Aorta (tissue), 5 donors: Measurements from ENCODE around the gene CCR5AS.
"Not testable (repeated sequence)": the region's sequence is repeated elsewhere in the genome, so short reads cannot be mapped to it uniquely, and the experiment has no call there.

ENCODE experiments used
- ATAC-seq: fragments of 200-7000 bp; cut with Tn5 transposase; one replicate; pipeline ENCODE4 v1.9.1; 2022; ENCODE audit warnings: moderate library complexity; ENCODE audit not compliant: low FRiP score
- DNase-seq, 2 donors: peaks; one replicate each; pipeline ENCODE4 v3.0.0-alpha.2; 2020
- H3K27ac ChIP-seq, 2 donors: one replicate each; pipeline ENCODE4 v1.5.1; 2013; ENCODE audit warnings: low read length in 2 of 2, mild to moderate bottlenecking in 2 of 2, moderate library complexity in 2 of 2, control low read depth in 1 of 2, inconsistent platforms in 1 of 2, low read depth in 1 of 2
- H3K27me3 ChIP-seq, 2 donors: one replicate each; pipeline ENCODE4 v1.6.1; 2013; ENCODE audit warnings: control low read depth in 1 of 2, low read length in 1 of 2, mild to moderate bottlenecking in 1 of 2, moderate library complexity in 1 of 2; ENCODE audit not compliant: insufficient read depth in 2 of 2, control insufficient read depth in 1 of 2
- H3K36me3 ChIP-seq, 2 donors: one replicate each; pipeline ENCODE4 v1.6.1; 2013; ENCODE audit warnings: control low read depth in 1 of 2, low read length in 1 of 2, mild to moderate bottlenecking in 1 of 2; ENCODE audit not compliant: insufficient read depth in 2 of 2, control insufficient read depth in 1 of 2
- H3K4me1 ChIP-seq, 2 donors: one replicate each; pipeline ENCODE4 v1.6.1; 2013; ENCODE audit warnings: low read length in 2 of 2, control low read depth in 1 of 2, mild to moderate bottlenecking in 1 of 2, moderate library complexity in 1 of 2; ENCODE audit not compliant: insufficient read depth in 2 of 2, control insufficient read depth in 1 of 2
- H3K4me3 ChIP-seq, 2 donors: one replicate each; pipeline ENCODE4 v1.5.1; 2013; ENCODE audit warnings: low read length in 2 of 2, control low read depth in 1 of 2, mild to moderate bottlenecking in 1 of 2
- H3K9me3 ChIP-seq: one replicate; pipeline ENCODE4 v1.6.1; 2013; ENCODE audit warnings: mild to moderate bottlenecking, low read length; ENCODE audit not compliant: control insufficient read depth
- WGBS, 2 donors: extraction: QIAGEN DNeasy Blood & Tissue Kit; methylation state at CpG; one replicate each; pipeline ENCODE4 v1.1.7; 2013; 5-methylcytosine and 5-hydroxymethylcytosine counted together
- intact Hi-C, 2 donors: fragments of 100-400 bp; cut with DNase I; formaldehyde crosslinking; loops; one replicate each; pipeline versions ENCODE4 v1.14.2 to v1.15.0; 2022
- donor health status: healthy with polysubstance abuse.
- donor health status: Bipolar disorder and iron deficiency.
- donor health status: DM: no; HTN: no; CAD: no.
- donor health status: DM: no; HTN: no; CAD: no.
- donor health status: DM: yes; HTN: yes; CAD: no.

The CCR5AS gene

GRCh38 chr3:46349484-46350261 is 57.2 kb downstream of the CCR5AS start:
- peaks cover 1% of the 10 kb centered on the region for H3K9me3 ChIP-seq
- WGBS, 2 donors, result 70 to 74% methylated on average over 2 of the region's 2 CpGs
- H3K27ac ChIP-seq, result no peak overlapping the region
- ATAC-seq (no peak), DNase-seq (no peak)
- no peaks in the 10 kb centered on the region for H3K27me3 ChIP-seq
- H3K36me3 ChIP-seq, result no peaks in the 10 kb centered on the region
- no peak overlapping the region for H3K4me3 ChIP-seq
- intact Hi-C loops, result no loop called here
- H3K4me1 ChIP-seq, result no peaks in the 10 kb centered on the region

GRCh38 chr3:46348823-46349482 is 57.9 kb downstream of the CCR5AS start:
- WGBS, 2 donors, result 82 to 87% methylated on average over 3 of the region's 3 CpGs
- no peaks in the 10 kb centered on the region for H3K4me1 ChIP-seq

GRCh38 chr3:46344476-46344875 is 62.4 kb downstream of the CCR5AS start:
- no peak for DNase-seq
- H3K27me3 ChIP-seq, result no peaks in the 10 kb centered on the region
- peaks cover 2% of the 10 kb centered on the region for H3K9me3 ChIP-seq
- no peak overlapping the region for H3K4me3 ChIP-seq
- H3K4me1 ChIP-seq, result no peaks in the 10 kb centered on the region
- ATAC-seq, result no peak
- intact Hi-C loops, result no loop called here
- WGBS, 2 donors, result 70 to 71% methylated on average over 4 of the region's 4 CpGs
- no peaks in the 10 kb centered on the region for H3K36me3 ChIP-seq
- H3K27ac ChIP-seq, result no peak overlapping the region

More at GRCh38 chr3:46348823-46349482, 57.9 kb downstream of the CCR5AS start:
- Histone ChIP-seq H3K4me3 (no peak overlapping the region), H3K27ac (no peak overlapping the region), H3K27me3 (no peaks in the 10 kb centered on the region), H3K36me3 (no peaks in the 10 kb centered on the region), H3K9me3 (peaks cover 3% of the 10 kb centered on the region)
- ATAC-seq (no peak), DNase-seq (no peak)
- intact Hi-C loops, result no loop called here

- Histone ChIP-seq H3K27me3 (peaks cover 0 to 1% of the 10 kb centered on the region in 2 donors), H3K27ac (no peak overlapping the region), H3K36me3 (no peaks in the 10 kb centered on the region), H3K4me1 (no peaks in the 10 kb centered on the region), H3K9me3 (peaks cover 6% of the 10 kb centered on the region), H3K4me3 (no peak overlapping the region)
- no peak for DNase-seq
- ATAC-seq, result no peak
- WGBS, 2 donors, result 96 to 98% methylated on average over 1 of the region's 1 CpG
- intact Hi-C loops, result no loop called here
These were observed 68.0 kb downstream of the CCR5AS start for GRCh38 chr3:46338840-46339239.

GRCh38 chr3:46337911-46338310 is 69.0 kb downstream of the CCR5AS start:
- Histone ChIP-seq H3K4me1 (no peaks in the 10 kb centered on the region), H3K27me3 (peaks cover 0 to 1% of the 10 kb centered on the region in 2 donors)

GRCh38 chr3:46335541-46335940 is 71.3 kb downstream of the CCR5AS start:
- Histone ChIP-seq H3K4me1 (no peaks in the 10 kb centered on the region), H3K9me3 (peaks cover 6% of the 10 kb centered on the region), H3K36me3 (no peaks in the 10 kb centered on the region), H3K27me3 (peaks cover 0 to 1% of the 10 kb centered on the region in 2 donors), H3K27ac (no peak overlapping the region), H3K4me3 (no peak overlapping the region)
- no peak for ATAC-seq
- intact Hi-C loops, result no loop called here
- DNase-seq, result no peak
- WGBS, 2 donors, result 54 to 55% methylated on average over 3 of the region's 3 CpGs

More at GRCh38 chr3:46337911-46338310, 69.0 kb downstream of the CCR5AS start:
- Histone ChIP-seq H3K27ac (no peak overlapping the region), H3K36me3 (no peaks in the 10 kb centered on the region), H3K4me3 (no peak overlapping the region), H3K9me3 (peaks cover 6% of the 10 kb centered on the region)
- intact Hi-C loops, result no loop called here
- ATAC-seq (no peak), DNase-seq (no peak)

- intact Hi-C loops, result no loop called here
- no peaks in the 10 kb centered on the region for H3K36me3 ChIP-seq
- no peaks in the 10 kb centered on the region for H3K4me1 ChIP-seq
- ATAC-seq, result no peak
- no peak overlapping the region for H3K4me3 ChIP-seq
- no peak overlapping the region for H3K27ac ChIP-seq
- H3K9me3 ChIP-seq, result peaks cover 6% of the 10 kb centered on the region
- WGBS, 2 donors, result 21% methylated on average over 4 of the region's 4 CpGs
- peaks cover 0 to 1% of the 10 kb centered on the region in 2 donors for H3K27me3 ChIP-seq
- no peak for DNase-seq
These were observed 72.0 kb downstream of the CCR5AS start for GRCh38 chr3:46334741-46335478.

DNA sequence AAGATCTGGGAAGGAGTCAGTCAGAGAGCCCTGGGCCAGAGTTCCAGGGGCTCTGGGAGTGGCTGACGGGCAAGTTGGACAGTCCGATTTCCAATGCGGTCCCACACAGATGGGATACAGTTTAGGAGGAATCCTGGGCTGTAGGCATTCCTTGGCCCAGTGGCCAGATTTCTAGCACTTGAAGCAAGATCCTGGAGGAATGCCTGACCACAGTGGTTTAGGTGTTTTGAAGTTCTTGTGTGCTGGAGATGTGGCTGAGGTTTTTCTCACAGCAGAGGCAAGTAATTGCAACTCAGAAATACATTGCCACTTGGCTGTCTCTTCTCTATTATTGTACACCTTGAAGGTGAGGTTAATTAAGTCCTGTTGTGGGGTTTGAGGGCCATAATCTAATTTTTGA is 76.2 kb downstream of the CCR5AS start:
- H3K36me3 ChIP-seq, DNase-seq, H3K4me3 ChIP-seq, H3K27me3 ChIP-seq, intact Hi-C loops, H3K9me3 ChIP-seq, ATAC-seq, H3K27ac ChIP-seq, H3K4me1 ChIP-seq: not testable (repeated sequence)
- WGBS, 2 donors, result 87 to 93% methylated on average over 3 of the region's 3 CpGs
